H1 (cell line): Measurements from ENCODE around the gene AIRE. TPM values are rescaled to one million over a fixed set of nuclear protein-coding genes. Genes with fewer than 3 reads are reported as not detected.

Experiments
- CTCF ChIA-PET: fragments of 300-600 bp; sonication (Branson Sonifier 250); formaldehyde crosslinking; loops from one replicate; lab custom pipeline; 2021; ENCODE audit not compliant: partially characterized antibody; lab: Charles Lee
- POLR2A ChIA-PET: fragments of 300-600 bp; sonication (Branson Sonifier 250); formaldehyde crosslinking; loops from one replicate; lab custom pipeline; 2021; ENCODE audit warnings: inconsistent platforms; ENCODE audit not compliant: partially characterized antibody; lab: Charles Lee
- DNase-seq, 2 experiments: peaks; one replicate each; pipeline versions ENCODE4 v3.0.0 to v3.0.0-alpha.2; 2010 to 2022; ENCODE audit warnings: low spot score in 2 of 2, low read depth in 1 of 2, mixed read lengths in 1 of 2
- FAIRE-seq: peaks from 2 replicates; lab custom pipeline; 2011; peaks lifted over from hg19 to GRCh38; lab: Jason Lieb, UNC
- H2AFZ ChIP-seq: 2 replicates; pipeline ENCODE4 v1.8.1; 2012; ENCODE audit warnings: low read length, inconsistent platforms
- H2AK5ac ChIP-seq: 2 replicates; pipeline ENCODE4 v1.6.1; 2013; ENCODE audit warnings: low read depth, low read length
- H2BK120ac ChIP-seq: replicated peaks from 2 replicates; pipeline ENCODE3; 2013; ENCODE audit warnings: low read depth, low read length, inconsistent platforms
- H2BK12ac ChIP-seq: 2 replicates; pipeline ENCODE4 v1.6.1; 2013; ENCODE audit warnings: low read depth, low read length
- H2BK15ac ChIP-seq: 2 replicates; pipeline ENCODE4 v1.6.1; 2013; ENCODE audit warnings: low read length
- H2BK20ac ChIP-seq: 2 replicates; pipeline ENCODE4 v1.6.1; 2013; ENCODE audit warnings: low read length
- H2BK5ac ChIP-seq: 2 replicates; pipeline ENCODE4 v1.6.1; 2013; ENCODE audit warnings: low read depth, low read length
- H3K14ac ChIP-seq: 2 replicates; pipeline ENCODE4 v1.6.1; 2013; ENCODE audit warnings: inconsistent platforms; ENCODE audit not compliant: insufficient read length
- H3K18ac ChIP-seq: 2 replicates; pipeline ENCODE4 v1.6.1; 2013; ENCODE audit warnings: low read length; ENCODE audit errors: extremely low read depth
- H3K23ac ChIP-seq: 2 replicates; pipeline ENCODE4 v1.6.1; 2013; ENCODE audit warnings: inconsistent platforms; ENCODE audit not compliant: insufficient read length
- H3K23me2 ChIP-seq: 2 replicates; pipeline ENCODE4 v1.6.1; 2013; ENCODE audit warnings: low read depth, low read length
- H3K27ac ChIP-seq: 2 replicates; pipeline ENCODE4 v1.6.1; 2011; ENCODE audit warnings: low read depth, low read length, inconsistent platforms
- H3K27me3 ChIP-seq, 4 experiments: replicated peaks in 1 of 4; 1 replicate in 1 of 4; 2 replicates in 3 of 4; pipeline versions ENCODE4 v1.6.1 to v1.8.1; 2011 to 2013; ENCODE audit warnings: low read length in 3 of 4, mild to moderate bottlenecking in 3 of 4, inconsistent platforms in 2 of 4, mixed read lengths in 2 of 4, moderate library complexity in 1 of 4; ENCODE audit not compliant: control insufficient read depth in 3 of 4, insufficient read depth in 3 of 4; ENCODE audit errors: extremely low read depth in 1 of 4
- H3K36me3 ChIP-seq, 4 experiments: 2 replicates each; pipeline versions ENCODE4 v1.6.1 to v1.8.1; 2011 to 2013; ENCODE audit warnings: mild to moderate bottlenecking in 4 of 4, low read length in 3 of 4, moderate library complexity in 2 of 4, control low read depth in 1 of 4, inconsistent platforms in 1 of 4; ENCODE audit not compliant: insufficient read depth in 4 of 4, control insufficient read depth in 2 of 4
- H3K4ac ChIP-seq: replicated peaks from 2 replicates; pipeline ENCODE3; 2013; ENCODE audit warnings: low read length, low read depth, mixed read lengths, inconsistent platforms; ENCODE audit not compliant: insufficient read length
- H3K4me1 ChIP-seq, 4 experiments: replicated peaks in 1 of 4; 1 replicate in 1 of 4; 2 replicates in 3 of 4; pipeline versions ENCODE4 v1.6.1 to v1.8.1; 2011 to 2013; ENCODE audit warnings: low read length in 3 of 4, inconsistent platforms in 2 of 4, mixed read lengths in 1 of 4; ENCODE audit not compliant: insufficient read depth in 4 of 4, control insufficient read depth in 3 of 4
- H3K4me2 ChIP-seq, 2 experiments: 2 replicates each; pipeline versions ENCODE4 v1.6.1 to v1.8.1; 2011 to 2013; ENCODE audit warnings: low read depth in 2 of 2, low read length in 2 of 2, control low read depth in 1 of 2, inconsistent platforms in 1 of 2, mild to moderate bottlenecking in 1 of 2; ENCODE audit not compliant: insufficient read depth in 1 of 2
- H3K4me3 ChIP-seq, 4 experiments: fragments of 200-600, 300-600 bp in 1 of 4; sonication (generic), shearing (Covaris generic), sonication (Bioruptor Twin) in 1 of 4; 2 replicates each; pipeline versions ENCODE4 v1.5.1 to v1.8.1; 2011 to 2016; ENCODE audit warnings: low read length in 4 of 4, low read depth in 3 of 4, control low read depth in 2 of 4, inconsistent platforms in 2 of 4, mild to moderate bottlenecking in 2 of 4, mixed read lengths in 1 of 4, moderate library complexity in 1 of 4; ENCODE audit not compliant: insufficient read depth in 2 of 4; ENCODE audit errors: extremely low read depth in 1 of 4
- H3K56ac ChIP-seq: replicated peaks from 2 replicates; pipeline ENCODE3; 2013; ENCODE audit warnings: low read depth, mild to moderate bottlenecking, mixed read lengths, low read length, inconsistent platforms; ENCODE audit not compliant: insufficient read length
- H3K79me1 ChIP-seq: 2 replicates; pipeline ENCODE4 v1.6.1; 2013; ENCODE audit warnings: low read depth, low read length, control low read depth
- H3K79me2 ChIP-seq, 2 experiments: 2 replicates each; pipeline versions ENCODE4 v1.6.1 to v1.8.1; 2012 to 2013; ENCODE audit warnings: low read length in 2 of 2, mild to moderate bottlenecking in 2 of 2, inconsistent platforms in 1 of 2; ENCODE audit not compliant: insufficient read depth in 2 of 2, control insufficient read depth in 1 of 2
- H3K9ac ChIP-seq, 4 experiments: replicated peaks in 1 of 4; 1 replicate in 1 of 4; 2 replicates in 3 of 4; pipeline versions ENCODE4 v1.6.1 to v1.8.1; 2011 to 2013; ENCODE audit warnings: low read depth in 3 of 4, low read length in 3 of 4, control low read depth in 2 of 4, mild to moderate bottlenecking in 2 of 4, moderate library complexity in 2 of 4, inconsistent platforms in 1 of 4; ENCODE audit errors: extremely low read depth in 1 of 4
- H3K9me3 ChIP-seq, 2 experiments: 2 replicates each; pipeline versions ENCODE4 v1.6.1 to v1.8.1; 2012 to 2013; ENCODE audit warnings: mild to moderate bottlenecking in 2 of 2, moderate library complexity in 2 of 2, control low read depth in 1 of 2, inconsistent platforms in 1 of 2, low read depth in 1 of 2, low read length in 1 of 2, mixed read lengths in 1 of 2; ENCODE audit not compliant: insufficient read depth in 2 of 2
- H4K20me1 ChIP-seq, 2 experiments: replicated peaks in 1 of 2; 2 replicates each; pipeline versions ENCODE3 to v1.8.1; 2011 to 2013; ENCODE audit warnings: inconsistent platforms in 2 of 2, low read length in 2 of 2, mild to moderate bottlenecking in 1 of 2; ENCODE audit not compliant: insufficient read depth in 2 of 2, control insufficient read depth in 1 of 2
- H4K5ac ChIP-seq: 2 replicates; pipeline ENCODE4 v1.6.1; 2013; ENCODE audit warnings: low read length, low read depth, mixed read lengths, inconsistent platforms; ENCODE audit not compliant: insufficient read length
- H4K8ac ChIP-seq: 2 replicates; pipeline ENCODE4 v1.8.0; 2013; ENCODE audit warnings: mild to moderate bottlenecking, moderate library complexity, low read length, inconsistent platforms; ENCODE audit not compliant: insufficient read depth; ENCODE audit errors: extremely low read depth
- H4K91ac ChIP-seq: replicated peaks from 2 replicates; pipeline ENCODE3; 2013; ENCODE audit warnings: low read length, mixed read lengths, inconsistent platforms; ENCODE audit not compliant: insufficient read length
- BRCA1 ChIP-seq: IDR thresholded peaks from 2 replicates; pipeline ENCODE4 v1.6.1; 2012; ENCODE audit warnings: low read depth, low read length, improper control_type of control experiment
- CEBPB ChIP-seq: IDR thresholded peaks from 2 replicates; pipeline ENCODE4 v1.6.1; 2012; ENCODE audit warnings: low read depth, low read length
- CTBP2 ChIP-seq: IDR thresholded peaks from 2 replicates; pipeline ENCODE4 v1.7.0; 2011; ENCODE audit warnings: borderline replicate concordance, mild to moderate bottlenecking, moderate library complexity, mixed read lengths, low read length; ENCODE audit not compliant: insufficient read depth, insufficient read length
- FOSL1 ChIP-seq: IDR thresholded peaks from 2 replicates; pipeline ENCODE4 v1.6.1; 2011; ENCODE audit warnings: mild to moderate bottlenecking, low read depth, low read length, moderate library complexity; ENCODE audit not compliant: insufficient read depth
- KDM5A ChIP-seq: fragments of 200-600 bp; IDR thresholded peaks from 2 replicates; pipeline ENCODE4 v1.7.1; 2012; ENCODE audit warnings: mild to moderate bottlenecking, low read length, inconsistent platforms, mixed read lengths
- NANOG ChIP-seq: IDR thresholded peaks from 2 replicates; pipeline ENCODE4 v1.6.1; 2011; ENCODE audit warnings: low read length, low read depth, mild to moderate bottlenecking, inconsistent platforms; ENCODE audit not compliant: insufficient read depth, poor library complexity, severe bottlenecking
- NRF1 ChIP-seq: IDR thresholded peaks from 2 replicates; pipeline ENCODE4 v1.6.1; 2011; ENCODE audit warnings: mild to moderate bottlenecking, low read depth, low read length, improper control_type of control experiment
- POU5F1 ChIP-seq: IDR thresholded peaks from 2 replicates; pipeline ENCODE4 v1.6.1; 2011; ENCODE audit warnings: low read depth, mild to moderate bottlenecking, low read length, moderate library complexity
- RBBP5 ChIP-seq: IDR thresholded peaks from 2 replicates; pipeline ENCODE4 v1.7.1; 2012; ENCODE audit warnings: low read depth, mild to moderate bottlenecking, inconsistent platforms, low read length, moderate library complexity, borderline replicate concordance
- RXRA ChIP-seq: IDR thresholded peaks from 2 replicates; pipeline ENCODE4 v1.6.1; 2011; ENCODE audit warnings: low read depth, mild to moderate bottlenecking, low read length, moderate library complexity; ENCODE audit not compliant: insufficient read depth
- SRF ChIP-seq: IDR thresholded peaks from 2 replicates; pipeline ENCODE4 v1.6.1; 2011; ENCODE audit warnings: mild to moderate bottlenecking, low read depth, low read length, moderate library complexity
- TAF7 ChIP-seq: optimal IDR thresholded peaks from 2 replicates; pipeline ENCODE3; 2011; ENCODE audit warnings: low read depth, mild to moderate bottlenecking, inconsistent platforms, low read length, moderate library complexity, borderline replicate concordance
- WGBS, 2 experiments: shearing (Covaris generic) in 1 of 2; methylation state at CpG; one replicate each; pipeline versions ENCODE4 v1.1.6 to v1.1.7; 2013 to 2015; ENCODE audit warnings: low lambda C conversion rate in 2 of 2, mixed read lengths in 2 of 2, inconsistent platforms in 1 of 2, low coverage in 1 of 2, missing lambda C conversion rate in 1 of 2; ENCODE audit not compliant: insufficient replicate concordance in 2 of 2, insufficient coverage in 1 of 2, insufficient read length in 1 of 2; ENCODE audit errors: extremely low coverage in 1 of 2, missing lambda C conversion rate in 1 of 2; 5-methylcytosine and 5-hydroxymethylcytosine counted together
- polyA plus RNA-seq, 7 experiments: library from polyadenylated mRNA; depleted of rRNA in 3 of 7; stranded (reverse) in 5 of 7; unstranded in 2 of 7; fragments of >200 nt in 5 of 7; fragments of 200-250 nt in 2 of 7; gene quantifications; 1 replicate in 5 of 7; 2 replicates in 1 of 7; 4 replicates in 1 of 7; pipeline versions ENCODE4 v1.2.1 to v1.2.3, GENCODE V29; 2011 to 2013; ENCODE audit warnings: missing spikeins in 2 of 7, mixed read lengths in 2 of 7
- total RNA-seq: library from RNA; stranded (reverse); fragmentation: NEBNext Ultra II Directional; extraction: Animal tissue kit (Norgen Biotek cat#: 25700); gene quantifications from 2 replicates; pipeline ENCODE4 v1.2.1, GENCODE V29; 2021

Gene AIRE
- total and polyA plus RNA-seq, 2 of the 8 experiments (the other 6 are each of a cell fraction or from before 2014, with no cell fraction given) = 0.09 TPM; not detected in 1

DNA sequence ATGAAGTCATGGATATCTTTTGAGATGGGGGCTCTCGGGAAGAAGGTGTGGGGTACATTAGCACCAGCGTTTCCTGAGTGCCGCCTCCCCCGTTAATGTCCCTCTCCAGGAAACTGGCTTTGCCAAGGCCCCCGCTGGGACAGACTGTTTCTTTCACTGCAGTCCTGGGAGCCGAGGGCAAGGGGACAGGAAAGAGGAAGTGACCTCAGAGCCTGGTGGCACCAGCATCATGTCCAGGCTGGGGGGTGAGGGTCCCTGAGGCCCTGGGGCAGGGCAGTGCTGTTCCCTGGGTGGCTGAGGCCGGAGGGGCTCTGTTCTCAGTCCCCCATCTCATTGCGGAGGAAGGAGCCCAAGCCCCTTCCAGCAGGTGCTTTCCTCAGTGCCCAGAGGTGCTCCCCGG lies 20.0 kb downstream of the AIRE start:
- H2AK5ac ChIP-seq = no peak overlapping the region
- peaks cover 2% of the 10 kb centered on the region; the same call in 1 of the 2 replicates for H3K23me2 ChIP-seq
- peaks cover 9 to 15% of the 10 kb centered on the region in 2 experiments for H4K20me1 ChIP-seq
- H2BK12ac ChIP-seq = no peak overlapping the region
- H3K56ac ChIP-seq = no peak overlapping the region
- H3K4me3 ChIP-seq = no peak overlapping the region
- no peak overlapping the region for H4K91ac ChIP-seq
- no peak overlapping the region for H4K5ac ChIP-seq
- no peak overlapping the region for H2AFZ ChIP-seq
- DNase-seq (no peak), FAIRE-seq (no peak)
- H3K4ac ChIP-seq = no peak overlapping the region
- H2BK5ac ChIP-seq = no peak overlapping the region
- WGBS, 2 experiments = 88% methylated on average over 9 of the region's 9 CpGs; no CpG with 5 or more reads in 1 of the 2 experiments
- H3K9ac ChIP-seq = no peak overlapping the region
- H3K23ac ChIP-seq = no peak overlapping the region
- no peak overlapping the region for H3K27ac ChIP-seq
- no peak overlapping the region for H2BK20ac ChIP-seq
- no peak overlapping the region for H3K18ac ChIP-seq
- H2BK120ac ChIP-seq = no peak overlapping the region
- H3K79me2 ChIP-seq = peaks cover 0 to 6% of the 10 kb centered on the region in 2 experiments; a peak in 1 of 4 replicates
- H3K9me3 ChIP-seq = no peaks in the 10 kb centered on the region
- peaks cover 0 to 4% (median 0%) of the 10 kb centered on the region in 4 experiments; a peak in 1 of 8 replicates for H3K36me3 ChIP-seq
- TF ChIP-seq CTBP2 (no peak), RBBP5 (no peak), SRF (no peak), NANOG (no peak), NRF1 (no peak), KDM5A (no peak), POU5F1 (no peak), CEBPB (no peak), TAF7 (no peak), RXRA (no peak), FOSL1 (no peak), BRCA1 (no peak)
- H3K27me3 ChIP-seq = no peaks in the 10 kb centered on the region
- H3K4me1 ChIP-seq = peaks cover 0 to 11% (median 3%) of the 10 kb centered on the region in 4 experiments; a peak in 5 of 7 replicates
- H3K79me1 ChIP-seq = peaks cover 6% of the 10 kb centered on the region; the same call in 1 of the 2 replicates
- no peak overlapping the region for H3K4me2 ChIP-seq
- CTCF ChIA-PET = interaction anchor here (1.3 to 2.2 kb wide), 3 partner anchors 14 to 205 kb away, joined by 3 to 6 read pairs (median 5); no protein-coding TSS in a partner anchor
- POLR2A ChIA-PET = no interaction called here
- H2BK15ac ChIP-seq = no peak overlapping the region
- H4K8ac ChIP-seq = no peak overlapping the region; the same call in 1 of the 2 replicates
- no peak overlapping the region for H3K14ac ChIP-seq
